HepG2 (cell line): ENCODE results near the gene HOPX. TPM values are rescaled to one million over a fixed set of nuclear protein-coding genes. Genes with fewer than 3 reads are reported as not detected.

Source experiments
- ATAC-seq: fragments of 200-7000 bp; cut with Tn5 transposase; 3 replicates; pipeline ENCODE4 v1.9.1; 2020; ENCODE audit warnings: mild to moderate bottlenecking, moderate library complexity
- BruUV-seq: library from RNA; stranded (reverse); fragments of 400-500 nt; replicated peaks from 2 replicates; lab custom pipeline; 2021; lab: Mats Ljungman, UMichigan
- CTCF ChIA-PET: fragments of 300-600 bp; formaldehyde crosslinking; extraction: SDS; loops from one replicate; lab custom pipeline; 2021; ENCODE audit warnings: low total read pairs, inconsistent platforms, low intra/inter-chr PET ratio; lab: Yijun Ruan, JAX
- POLR2A ChIA-PET: fragments of 350-600 bp; sonication (Branson Sonifier 250); formaldehyde crosslinking; loops from one replicate; lab custom pipeline; 2020; ENCODE audit warnings: antibody characterized with exemption, inconsistent platforms; lab: Yijun Ruan, JAX
- DNase-seq: peaks from one replicate; pipeline ENCODE4 v3.0.0-alpha.2; 2015; ENCODE audit warnings: low spot score
- FAIRE-seq: peaks from 3 replicates; lab custom pipeline; 2011; peaks lifted over from hg19 to GRCh38; lab: Jason Lieb, UNC
- H2AFZ ChIP-seq: one replicate; pipeline ENCODE4 v1.6.1; 2011; ENCODE audit warnings: low read length, inconsistent platforms
- H3K27ac ChIP-seq: fragments of 300-600 bp; 3 replicates; pipeline ENCODE4 v1.8.0; 2011; ENCODE audit warnings: mixed run types, mild to moderate bottlenecking, mixed read lengths, low read length, inconsistent platforms; ENCODE audit not compliant: insufficient read depth; ENCODE audit errors: extremely low read length
- H3K27me3 ChIP-seq, 2 experiments: fragments of 200-600 bp in 1 of 2; 2 replicates in 1 of 2; 3 replicates in 1 of 2; pipeline versions ENCODE4 v1.6.0 to v1.8.0; 2011; ENCODE audit warnings: low read length in 2 of 2, mild to moderate bottlenecking in 2 of 2, moderate library complexity in 2 of 2, inconsistent platforms in 1 of 2; ENCODE audit not compliant: insufficient read depth in 2 of 2, control insufficient read depth in 1 of 2
- H3K36me3 ChIP-seq, 2 experiments: fragments of 200-600 bp in 1 of 2; replicated peaks in 1 of 2; 2 replicates in 1 of 2; 3 replicates in 1 of 2; pipeline versions ENCODE4 v1.5.1 to v1.8.0; 2011; ENCODE audit warnings: low read length in 2 of 2, inconsistent platforms in 1 of 2; ENCODE audit not compliant: insufficient read depth in 2 of 2, control insufficient read depth in 1 of 2
- H3K4me1 ChIP-seq: 2 replicates; pipeline ENCODE4 v1.5.1; 2012; ENCODE audit warnings: low read length, inconsistent platforms; ENCODE audit not compliant: insufficient read depth
- H3K4me2 ChIP-seq: 2 replicates; pipeline ENCODE4 v1.6.0; 2011; ENCODE audit warnings: low read depth, low read length, inconsistent platforms
- H3K4me3 ChIP-seq, 3 experiments: fragments of 200-600 bp in 1 of 3; sonication (generic), shearing (Covaris generic) in 1 of 3; replicated peaks in 1 of 3; 2 replicates each; pipeline ENCODE4 v1.5.1; 2011 to 2016; ENCODE audit warnings: low read length in 3 of 3, inconsistent platforms in 2 of 3, low read depth in 2 of 3, mild to moderate bottlenecking in 2 of 3, control low read depth in 1 of 3, mixed read lengths in 1 of 3; ENCODE audit not compliant: insufficient read depth in 1 of 3
- H3K79me2 ChIP-seq: one replicate; pipeline ENCODE4 v1.6.1; 2011; ENCODE audit warnings: low read length, inconsistent platforms; ENCODE audit not compliant: insufficient read depth
- H3K9ac ChIP-seq: 2 replicates; pipeline ENCODE4 v1.6.0; 2011; ENCODE audit warnings: mild to moderate bottlenecking, low read depth, low read length, inconsistent platforms; ENCODE audit not compliant: insufficient read depth
- H3K9me3 ChIP-seq: 2 replicates; pipeline ENCODE4 v1.5.1; 2012; ENCODE audit warnings: mild to moderate bottlenecking, low read length
- H4K20me1 ChIP-seq: 2 replicates; pipeline ENCODE4 v1.6.0; 2011; ENCODE audit warnings: inconsistent platforms, mild to moderate bottlenecking, low read length, moderate library complexity; ENCODE audit not compliant: insufficient read depth
- AGO2 ChIP-seq: fragments of 200-400 bp; formaldehyde crosslinking; optimal IDR thresholded peaks from 2 replicates; pipeline ENCODE3; 2017; ENCODE audit warnings: mild to moderate bottlenecking, low read depth, low read length, moderate library complexity
- AHR ChIP-seq: IDR thresholded peaks from 2 replicates; pipeline ENCODE4 v1.6.1; 2018; ENCODE audit warnings: missing genetic modification reagents, missing compliant biosample characterization
- DMAP1 ChIP-seq: IDR thresholded peaks from 2 replicates; pipeline ENCODE4 v1.6.1; 2016
- HNF4G ChIP-seq, 2 experiments: sonication (generic) in 1 of 2; formaldehyde crosslinking in 1 of 2; IDR thresholded peaks; 2 replicates each; pipeline versions ENCODE4 v1.4.0 to v1.6.1; 2011 to 2020; ENCODE audit warnings: borderline replicate concordance in 2 of 2, low read depth in 2 of 2, mild to moderate bottlenecking in 2 of 2, low read length in 1 of 2, missing genetic modification reagents in 1 of 2, moderate library complexity in 1 of 2
- MED8 ChIP-seq: sonication (generic); formaldehyde crosslinking; IDR thresholded peaks from 2 replicates; pipeline ENCODE4 v1.8.1; 2023; ENCODE audit warnings: mild to moderate bottlenecking, missing genetic modification reagents; ENCODE audit not compliant: insufficient replicate concordance
- SAFB2 ChIP-seq: sonication (generic); formaldehyde crosslinking; IDR thresholded peaks from 2 replicates; pipeline ENCODE4 v1.5.1; 2020; ENCODE audit warnings: missing genetic modification reagents, low read depth, mild to moderate bottlenecking, borderline replicate concordance
- SP140L ChIP-seq: sonication (generic); formaldehyde crosslinking; IDR thresholded peaks from 2 replicates; pipeline ENCODE4 v1.4.0; 2020; ENCODE audit warnings: missing genetic modification reagents, borderline replicate concordance
- TAF15 ChIP-seq: fragments of 200-400 bp; formaldehyde crosslinking; IDR thresholded peaks from one replicate; pipeline ENCODE4 v1.6.1; 2018; ENCODE audit warnings: mild to moderate bottlenecking, low read depth, low read length; ENCODE audit not compliant: poor library complexity, severe bottlenecking
- TEAD3 ChIP-seq: optimal IDR thresholded peaks from 2 replicates; pipeline ENCODE3; 2016; ENCODE audit warnings: borderline replicate concordance
- TFDP1 ChIP-seq: IDR thresholded peaks from 2 replicates; pipeline ENCODE4 v1.6.1; 2016; ENCODE audit warnings: missing compliant biosample characterization, missing genetic modification reagents, borderline replicate concordance
- ZC3H13 ChIP-seq: sonication (generic); formaldehyde crosslinking; IDR thresholded peaks from 2 replicates; pipeline ENCODE4 v1.8.1; 2023; ENCODE audit warnings: mild to moderate bottlenecking, missing genetic modification reagents, moderate library complexity
- ZNF30 ChIP-seq: sonication (generic); formaldehyde crosslinking; IDR thresholded peaks from 2 replicates; pipeline ENCODE4 v1.5.0; 2020; ENCODE audit warnings: mild to moderate bottlenecking, missing genetic modification reagents
- ZNF484 ChIP-seq: sonication (generic); formaldehyde crosslinking; IDR thresholded peaks from 2 replicates; pipeline ENCODE4 v1.5.1; 2020; ENCODE audit warnings: mild to moderate bottlenecking, low read depth, missing genetic modification reagents, borderline replicate concordance
- ZNF501 ChIP-seq: sonication (generic); formaldehyde crosslinking; IDR thresholded peaks from 2 replicates; pipeline ENCODE4 v1.5.1; 2020; ENCODE audit warnings: mild to moderate bottlenecking, moderate library complexity, missing genetic modification reagents
- WGBS: methylation state at CpG from one replicate; pipeline ENCODE4 v1.1.6; 2017; ENCODE audit warnings: low lambda C conversion rate; 5-methylcytosine and 5-hydroxymethylcytosine counted together
- in situ Hi-C: cut with HindIII; loops from 2 replicates; pipeline ENCODE4 v1.10.0; 2017; ENCODE audit warnings: low pct_unique_long_range_greater_than_20kb; ENCODE audit not compliant: extremely low pct_ligation_motif_present
- intact Hi-C: fragments of 100-400 bp; cut with micrococcal nuclease; formaldehyde crosslinking; loops from one replicate; pipeline ENCODE4 v1.10.0; 2022; ENCODE audit not compliant: unreplicated experiment
- polyA plus RNA-seq, 8 experiments: library from polyadenylated mRNA; depleted of rRNA in 3 of 8; stranded (reverse) in 7 of 8; unstranded in 1 of 8; fragments of >200 nt; fragmentation: Illumina TruSeq in 4 of 8; extraction: Trizol in 4 of 8; gene quantifications; 2 replicates each; pipeline versions ENCODE4 v1.2.1 to v1.2.3, GENCODE V29; 2011 to 2016; ENCODE audit warnings: low read depth in 4 of 8, missing spikeins in 1 of 8, mixed read lengths in 1 of 8; ENCODE audit not compliant: insufficient read depth in 1 of 8
- total RNA-seq, 5 experiments: library from RNA; depleted of rRNA; stranded (reverse); fragments of >200 nt; fragmentation: Illumina TruSeq; extraction: Trizol; gene quantifications; 2 replicates each; pipeline ENCODE4 v1.2.3, GENCODE V29; 2016; ENCODE audit warnings: low read depth in 1 of 5
- TF ChIP-seq, protein P1 (sequence below): sonication (generic); formaldehyde crosslinking; IDR thresholded peaks from 2 replicates; pipeline ENCODE4 v1.4.0; 2020; ENCODE audit warnings: mild to moderate bottlenecking, missing genetic modification reagents
- TF ChIP-seq, protein P2 (sequence below): sonication (generic); formaldehyde crosslinking; IDR thresholded peaks from 2 replicates; pipeline ENCODE4 v1.4.0; 2020; ENCODE audit warnings: missing genetic modification reagents
- TF ChIP-seq, protein P3 (sequence below): sonication (generic); formaldehyde crosslinking; IDR thresholded peaks from 2 replicates; pipeline ENCODE4 v1.5.1; 2020; ENCODE audit warnings: missing genetic modification reagents, mild to moderate bottlenecking, borderline replicate concordance

HOPX gene
- total and polyA plus RNA-seq, 2 of the 13 experiments (the other 11 are each of a cell fraction or from before 2014, with no cell fraction given), result not detected

DNA sequence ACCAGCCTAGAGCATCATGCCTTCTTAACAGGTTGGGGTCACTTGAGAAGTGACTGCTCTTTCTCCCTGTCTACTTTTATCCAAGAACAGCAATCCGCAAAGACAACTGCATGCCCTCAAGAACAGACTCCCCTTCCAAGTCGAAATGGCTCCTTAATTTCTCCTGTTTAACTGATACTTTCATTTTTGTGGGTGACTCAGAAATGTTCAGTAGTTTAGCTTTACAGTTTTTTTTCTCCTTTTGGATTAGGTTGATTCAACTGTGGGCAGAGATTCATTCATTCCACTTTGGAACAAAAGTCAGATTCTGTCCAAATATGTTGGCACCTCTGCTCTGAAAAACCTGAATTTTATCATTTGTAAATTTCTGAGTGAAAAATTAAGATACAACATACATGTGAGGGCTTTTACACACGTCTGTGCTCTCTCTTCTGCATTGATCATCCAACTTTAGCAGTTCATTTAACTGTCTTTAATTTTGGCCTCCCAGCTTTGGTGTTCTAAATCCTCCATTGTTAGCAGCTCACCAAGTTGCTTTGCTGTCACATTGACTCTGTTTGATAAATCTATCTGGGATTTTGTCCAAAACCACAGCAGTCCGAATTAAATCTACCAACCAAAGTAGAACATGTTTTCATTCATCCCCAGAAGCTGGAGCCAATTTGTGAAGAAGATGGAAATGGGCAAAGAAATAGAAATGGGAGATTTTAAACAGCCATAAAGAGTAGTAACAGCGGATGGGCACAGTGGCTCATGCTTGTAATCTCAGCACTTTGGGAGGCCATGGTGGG lies 50.0 kb downstream of the HOPX start:
- Histone ChIP-seq H3K79me2 (no peaks in the 10 kb centered on the region), H3K9ac (no peak overlapping the region), H3K27ac (no peak overlapping the region), H3K27me3 (no peaks in the 10 kb centered on the region), H4K20me1 (no peaks in the 10 kb centered on the region), H3K9me3 (peaks cover 7% of the 10 kb centered on the region; the same call in 1 of the 2 replicates), H3K4me2 (no peak overlapping the region), H3K4me1 (no peaks in the 10 kb centered on the region), H2AFZ (no peak overlapping the region), H3K4me3 (no peak overlapping the region), H3K36me3 (no peaks in the 10 kb centered on the region)
- in situ Hi-C loops (no loop called here), intact Hi-C loops (no loop called here)
- ATAC-seq, result no peak
- POLR2A ChIA-PET, result no interaction called here
- CTCF ChIA-PET, result no interaction called here
- BruUV-seq, result no TSS peak
- DNase-seq, result no peak
- WGBS, result 14% methylated on average over 5 of the region's 5 CpGs
- no peak for FAIRE-seq
- TF ChIP-seq TEAD3 (no peak), DMAP1 (no peak), HNF4G (IDR thresholded peaks at IDR 0.05; ENCODE audit: borderline replicate concordance, low read depth, low read length) (no peak), HNF4G (CRISPR knock-in tag; IDR thresholded peaks at IDR 0.05; ENCODE audit: borderline replicate concordance, low read depth) (no peak), MED8 (no peak), AHR (CRISPR knock-in tag) (no peak), ZNF501 (CRISPR knock-in tag) (no peak), TFDP1 (CRISPR knock-in tag) (no peak), TAF15 (no peak), SP140L (CRISPR knock-in tag) (no peak), ZNF30 (no peak), ZC3H13 (CRISPR knock-in tag) (no peak), SAFB2 (CRISPR knock-in tag) (no peak), ZNF484 (no peak), AGO2 (no peak)
- TF ChIP-seq, protein P1, sequence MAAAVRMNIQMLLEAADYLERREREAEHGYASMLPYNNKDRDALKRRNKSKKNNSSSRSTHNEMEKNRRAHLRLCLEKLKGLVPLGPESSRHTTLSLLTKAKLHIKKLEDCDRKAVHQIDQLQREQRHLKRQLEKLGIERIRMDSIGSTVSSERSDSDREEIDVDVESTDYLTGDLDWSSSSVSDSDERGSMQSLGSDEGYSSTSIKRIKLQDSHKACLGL, result no peak
- TF ChIP-seq, protein P2, sequence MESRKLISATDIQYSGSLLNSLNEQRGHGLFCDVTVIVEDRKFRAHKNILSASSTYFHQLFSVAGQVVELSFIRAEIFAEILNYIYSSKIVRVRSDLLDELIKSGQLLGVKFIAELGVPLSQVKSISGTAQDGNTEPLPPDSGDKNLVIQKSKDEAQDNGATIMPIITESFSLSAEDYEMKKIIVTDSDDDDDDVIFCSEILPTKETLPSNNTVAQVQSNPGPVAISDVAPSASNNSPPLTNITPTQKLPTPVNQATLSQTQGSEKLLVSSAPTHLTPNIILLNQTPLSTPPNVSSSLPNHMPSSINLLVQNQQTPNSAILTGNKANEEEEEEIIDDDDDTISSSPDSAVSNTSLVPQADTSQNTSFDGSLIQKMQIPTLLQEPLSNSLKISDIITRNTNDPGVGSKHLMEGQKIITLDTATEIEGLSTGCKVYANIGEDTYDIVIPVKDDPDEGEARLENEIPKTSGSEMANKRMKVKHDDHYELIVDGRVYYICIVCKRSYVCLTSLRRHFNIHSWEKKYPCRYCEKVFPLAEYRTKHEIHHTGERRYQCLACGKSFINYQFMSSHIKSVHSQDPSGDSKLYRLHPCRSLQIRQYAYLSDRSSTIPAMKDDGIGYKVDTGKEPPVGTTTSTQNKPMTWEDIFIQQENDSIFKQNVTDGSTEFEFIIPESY (CRISPR knock-in tag), result no peak
- TF ChIP-seq, protein P3, sequence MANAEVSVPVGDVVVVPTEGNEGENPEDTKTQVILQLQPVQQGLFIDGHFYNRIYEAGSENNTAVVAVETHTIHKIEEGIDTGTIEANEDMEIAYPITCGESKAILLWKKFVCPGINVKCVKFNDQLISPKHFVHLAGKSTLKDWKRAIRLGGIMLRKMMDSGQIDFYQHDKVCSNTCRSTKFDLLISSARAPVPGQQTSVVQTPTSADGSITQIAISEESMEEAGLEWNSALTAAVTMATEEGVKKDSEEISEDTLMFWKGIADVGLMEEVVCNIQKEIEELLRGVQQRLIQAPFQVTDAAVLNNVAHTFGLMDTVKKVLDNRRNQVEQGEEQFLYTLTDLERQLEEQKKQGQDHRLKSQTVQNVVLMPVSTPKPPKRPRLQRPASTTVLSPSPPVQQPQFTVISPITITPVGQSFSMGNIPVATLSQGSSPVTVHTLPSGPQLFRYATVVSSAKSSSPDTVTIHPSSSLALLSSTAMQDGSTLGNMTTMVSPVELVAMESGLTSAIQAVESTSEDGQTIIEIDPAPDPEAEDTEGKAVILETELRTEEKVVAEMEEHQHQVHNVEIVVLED (CRISPR knock-in tag), result no peak
